ENCODE results near the gene LRP1-AS.

LRP1-AS gene

GRCh38 chr12:57180321-57180989 is 33.0 kb upstream of the LRP1-AS start:
- no peak for DNase-seq (ENCODE audit: extremely low read depth in 1 of 2, low read depth in 1 of 2)

- DNase-seq (ENCODE audit: extremely low read depth in 1 of 2, low read depth in 1 of 2): no peak
These were observed 32.1 kb upstream of the LRP1-AS start for GRCh38 chr12:57179331-57180086.

- no peak for DNase-seq (ENCODE audit: extremely low read depth in 1 of 2, low read depth in 1 of 2)
These were observed 30.8 kb upstream of the LRP1-AS start for GRCh38 chr12:57178213-57178612.

- DNase-seq (ENCODE audit: extremely low read depth in 1 of 2, low read depth in 1 of 2): no peak
These were observed 29.9 kb upstream of the LRP1-AS start for GRCh38 chr12:57177354-57177753.

- no peak for DNase-seq (ENCODE audit: extremely low read depth in 1 of 2, low read depth in 1 of 2)
These were observed 29.4 kb upstream of the LRP1-AS start for GRCh38 chr12:57176846-57177245.

- no peak for DNase-seq (ENCODE audit: extremely low read depth in 1 of 2, low read depth in 1 of 2)
These were observed 28.7 kb upstream of the LRP1-AS start for GRCh38 chr12:57176139-57176477.

- peak; percentile 11 to 23 for DNase-seq (ENCODE audit: extremely low read depth in 1 of 2, low read depth in 1 of 2)
These were observed 28.2 kb upstream of the LRP1-AS start for GRCh38 chr12:57175428-57176138.

- no peak for DNase-seq (ENCODE audit: extremely low read depth in 1 of 2, low read depth in 1 of 2)
These were observed 26.3 kb upstream of the LRP1-AS start for GRCh38 chr12:57173683-57174082.

- DNase-seq (ENCODE audit: extremely low read depth in 1 of 2, low read depth in 1 of 2): no peak
These were observed 25.7 kb upstream of the LRP1-AS start for GRCh38 chr12:57173089-57173488.

- DNase-seq (ENCODE audit: extremely low read depth in 1 of 2, low read depth in 1 of 2): no peak
These were observed 24.2 kb upstream of the LRP1-AS start for GRCh38 chr12:57171668-57172067.

GRCh38 chr12:57170927-57171326 is 23.5 kb upstream of the LRP1-AS start:
- no peak for DNase-seq (ENCODE audit: extremely low read depth in 1 of 2, low read depth in 1 of 2)

- DNase-seq (ENCODE audit: extremely low read depth in 1 of 2, low read depth in 1 of 2): no peak
These were observed 23.0 kb upstream of the LRP1-AS start for GRCh38 chr12:57170408-57170807.

- DNase-seq (ENCODE audit: extremely low read depth in 1 of 2, low read depth in 1 of 2): no peak
These were observed 22.6 kb upstream of the LRP1-AS start for GRCh38 chr12:57169969-57170368.

GRCh38 chr12:57169046-57169795 is 21.8 kb upstream of the LRP1-AS start:
- no peak for DNase-seq (ENCODE audit: extremely low read depth in 1 of 2, low read depth in 1 of 2)

- no peak for DNase-seq (ENCODE audit: extremely low read depth in 1 of 2, low read depth in 1 of 2)
These were observed 20.6 kb upstream of the LRP1-AS start for GRCh38 chr12:57168058-57168457.

- DNase-seq (ENCODE audit: extremely low read depth in 1 of 2, low read depth in 1 of 2): peak; percentile 21 to 49
These were observed 19.6 kb upstream of the LRP1-AS start for GRCh38 chr12:57166971-57167371.

GRCh38 chr12:57165741-57166140 is 18.3 kb upstream of the LRP1-AS start:
- no peak for DNase-seq (ENCODE audit: extremely low read depth in 1 of 2, low read depth in 1 of 2)

GRCh38 chr12:57164966-57165625 is 17.7 kb upstream of the LRP1-AS start:
- no peak for DNase-seq (ENCODE audit: extremely low read depth in 1 of 2, low read depth in 1 of 2)

- DNase-seq (ENCODE audit: extremely low read depth in 1 of 2, low read depth in 1 of 2): no peak
These were observed 17.0 kb upstream of the LRP1-AS start for GRCh38 chr12:57164454-57164853.

- no peak for DNase-seq (ENCODE audit: extremely low read depth in 1 of 2, low read depth in 1 of 2)
These were observed 15.2 kb upstream of the LRP1-AS start for GRCh38 chr12:57162553-57163125.

Measured in stimulated activated CD8-positive, alpha-beta memory T cell treated with anti-CD3 and anti-CD28 coated beads, Interleukin-7, amount 100 ng/mL, for 48 hours (primary cell).